ENCODE data around the gene RPS5.

- no peak for TF ChIP-seq POLR2A (IDR thresholded peaks at IDR 0.05)
- no peak for TF ChIP-seq CTCF (IDR thresholded peaks at IDR 0.05)
- no peak for TF ChIP-seq POLR2AphosphoS5 (IDR thresholded peaks at IDR 0.05)
Observed at GRCh38 chr19:58372311-58373133, 14.5 kb upstream of the RPS5 start.

Measured in suprapubic skin (tissue), 4 donors.